Dendritic cell treated with granulocyte-macrophage colony-stimulating factor and Interleukin-4, amounts not matched to agents 40 ng/mL and 50 ng/mL, for 4 days (primary cell): ENCODE measurements around the gene IL3.

Experiments
- H3K27ac Mint-ChIP-seq: one replicate; pipeline ENCODE4 v1.8.0; 2022; ENCODE audit warnings: mild to moderate bottlenecking, mixed read lengths
- H3K27me3 Mint-ChIP-seq: one replicate; pipeline ENCODE4 v1.8.0; 2022; ENCODE audit warnings: mild to moderate bottlenecking, mixed read lengths
- H3K36me3 Mint-ChIP-seq: one replicate; pipeline ENCODE4 v1.8.0; 2022; ENCODE audit warnings: low read depth, mixed read lengths
- H3K4me1 Mint-ChIP-seq: one replicate; pipeline ENCODE4 v1.8.0; 2022; ENCODE audit warnings: low read depth, mixed read lengths
- H3K4me3 Mint-ChIP-seq: one replicate; pipeline ENCODE4 v1.8.0; 2022; ENCODE audit warnings: mild to moderate bottlenecking, moderate library complexity, mixed read lengths
- H3K9me3 Mint-ChIP-seq: one replicate; pipeline ENCODE4 v1.8.0; 2022; ENCODE audit warnings: mixed read lengths
- intact Hi-C: fragments of 100-400 bp; cut with micrococcal nuclease; formaldehyde crosslinking; loops from one replicate; pipeline ENCODE4 v1.15.0; 2022

IL3 gene

DNA sequence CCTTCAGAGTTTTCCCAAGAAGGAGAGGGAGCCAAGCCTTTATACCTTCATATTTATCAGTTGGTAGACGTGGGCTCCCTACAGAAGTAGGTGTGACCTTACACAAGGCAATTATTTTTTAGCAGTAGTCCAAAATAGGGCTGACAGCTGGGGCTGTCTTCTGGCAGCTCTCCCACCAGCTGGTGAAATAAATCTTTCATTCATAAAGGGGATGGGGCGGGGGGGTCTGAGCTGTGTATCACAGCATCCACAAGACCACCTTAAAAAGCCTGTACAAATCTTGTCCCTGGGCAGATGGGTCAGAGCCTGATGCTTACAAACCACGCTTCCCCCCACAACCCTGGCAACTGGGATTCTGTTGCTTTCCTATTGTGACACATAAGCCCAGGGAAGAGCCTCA is 32.8 kb downstream of the IL3 start:
- H3K27ac Mint-ChIP-seq, result no peak overlapping the region
- peaks cover 21% of the 10 kb centered on the region for H3K4me1 Mint-ChIP-seq
- no peaks in the 10 kb centered on the region for H3K36me3 Mint-ChIP-seq
- intact Hi-C loops, result no loop called here
- no peak overlapping the region for H3K4me3 Mint-ChIP-seq
- H3K9me3 Mint-ChIP-seq, result no peaks in the 10 kb centered on the region
- peaks cover 39% of the 10 kb centered on the region for H3K27me3 Mint-ChIP-seq

DNA sequence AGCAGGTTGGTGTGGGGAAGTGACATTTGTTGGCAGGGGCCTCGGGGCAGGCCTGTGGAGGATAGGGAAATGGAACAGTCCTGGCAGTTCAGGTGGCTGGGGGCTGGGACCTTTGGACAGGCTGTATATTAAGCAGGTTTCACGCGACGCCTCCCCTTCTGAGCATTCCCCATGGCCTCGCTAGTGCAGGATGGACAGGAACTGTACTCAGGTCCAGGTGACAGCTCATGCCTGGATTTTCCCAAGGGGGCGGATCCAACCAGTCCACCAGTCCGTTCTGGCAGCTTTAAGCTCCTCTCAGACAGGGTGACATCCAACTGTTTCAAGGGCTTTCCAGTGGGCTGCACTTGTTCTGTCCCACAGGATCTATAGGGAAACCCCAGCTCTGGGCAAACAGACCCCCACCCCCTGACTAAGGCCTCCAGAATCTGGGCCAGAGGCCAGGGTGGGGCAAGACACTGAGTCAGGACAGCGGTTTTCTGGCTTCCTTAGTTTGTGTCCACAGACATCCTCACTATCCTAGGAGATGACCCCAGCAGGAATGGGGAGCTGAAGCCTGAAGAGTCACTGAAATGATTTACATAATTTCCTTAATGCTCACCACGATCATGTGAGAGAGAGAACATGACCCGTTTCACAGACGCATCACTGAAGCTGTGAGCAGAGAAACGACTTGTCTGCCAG is 34.1 kb downstream of the IL3 start:
- Mint-ChIP-seq H3K4me3 (no peak overlapping the region), H3K9me3 (no peaks in the 10 kb centered on the region), H3K27me3 (peaks cover 39% of the 10 kb centered on the region), H3K4me1 (peaks cover 24% of the 10 kb centered on the region), H3K27ac (no peak overlapping the region), H3K36me3 (no peaks in the 10 kb centered on the region)
- intact Hi-C loops, result no loop called here

DNA sequence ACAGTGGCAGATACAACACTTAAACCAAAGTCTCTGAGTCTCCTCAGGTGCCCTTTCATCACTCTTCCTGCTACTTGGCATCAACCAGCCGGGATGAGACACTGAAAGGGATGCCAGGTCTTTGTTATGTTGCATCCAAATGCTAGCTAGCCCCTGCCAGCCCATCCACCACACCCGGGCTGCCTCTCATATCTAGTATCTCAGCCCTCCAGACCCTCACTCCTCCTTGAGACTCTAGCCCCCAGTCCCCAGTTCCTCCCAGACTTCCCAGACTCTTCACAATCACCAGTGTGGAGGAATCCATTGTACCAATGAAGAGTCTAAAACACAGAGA is 34.6 kb downstream of the IL3 start:
- no peaks in the 10 kb centered on the region for H3K36me3 Mint-ChIP-seq
- intact Hi-C loops, result no loop called here
- no peak overlapping the region for H3K27ac Mint-ChIP-seq
- H3K4me3 Mint-ChIP-seq, result no peak overlapping the region
- H3K9me3 Mint-ChIP-seq, result no peaks in the 10 kb centered on the region
- peaks cover 44% of the 10 kb centered on the region for H3K27me3 Mint-ChIP-seq
- H3K4me1 Mint-ChIP-seq, result peaks cover 29% of the 10 kb centered on the region

DNA sequence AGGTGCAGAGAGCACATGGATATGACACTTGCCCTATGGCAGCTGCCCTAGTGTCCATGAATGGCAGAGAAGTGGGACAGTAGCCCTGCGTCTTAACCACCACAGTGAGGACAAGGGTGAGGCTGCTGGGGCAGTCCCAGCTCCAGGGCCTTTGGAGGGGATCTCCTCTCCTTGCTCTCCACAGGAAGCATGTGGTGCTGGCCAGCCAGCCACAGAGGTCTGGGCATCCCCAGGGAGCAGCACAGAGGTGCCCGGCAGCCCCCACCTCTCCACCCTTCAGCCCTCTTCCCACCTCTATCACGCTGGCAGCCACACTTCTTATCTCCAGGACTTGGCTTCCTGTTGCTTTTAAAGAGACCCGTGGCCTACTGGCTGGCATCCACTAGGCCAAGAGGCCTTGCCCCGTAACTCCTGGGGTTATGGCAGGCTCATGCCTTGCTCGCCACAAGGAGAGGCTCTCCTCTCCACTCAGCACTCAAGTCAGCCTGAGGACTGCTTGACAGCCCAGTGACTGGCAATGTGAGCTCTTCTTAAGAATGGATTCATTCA is 35.0 kb downstream of the IL3 start:
- intact Hi-C loops, result no loop called here
- H3K27ac Mint-ChIP-seq, result no peak overlapping the region
- H3K4me1 Mint-ChIP-seq, result peaks cover 31% of the 10 kb centered on the region
- H3K36me3 Mint-ChIP-seq, result no peaks in the 10 kb centered on the region
- H3K27me3 Mint-ChIP-seq, result peaks cover 47% of the 10 kb centered on the region
- H3K9me3 Mint-ChIP-seq, result no peaks in the 10 kb centered on the region
- no peak overlapping the region for H3K4me3 Mint-ChIP-seq

DNA sequence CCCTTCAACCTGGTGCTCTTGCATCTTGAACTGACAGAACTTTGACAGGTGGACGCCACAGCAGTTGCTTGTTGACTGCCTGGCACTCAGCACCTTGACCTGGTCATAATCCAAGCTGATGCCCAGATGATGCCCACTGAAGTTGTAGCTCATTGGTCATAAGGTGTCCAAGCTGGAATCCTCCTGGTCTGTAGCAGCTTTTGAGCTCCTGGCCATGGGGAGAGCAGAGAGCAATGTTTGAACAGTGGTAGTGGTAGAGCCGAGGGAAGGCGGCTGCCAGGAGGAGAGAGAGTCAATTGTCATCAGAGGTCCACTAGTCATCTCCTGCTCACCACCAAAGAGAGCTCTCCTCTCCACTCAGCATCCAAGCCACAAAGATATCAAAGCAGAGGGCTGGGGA is 36.4 kb downstream of the IL3 start:
- Mint-ChIP-seq H3K4me3 (no peak overlapping the region), H3K36me3 (no peaks in the 10 kb centered on the region), H3K9me3 (no peaks in the 10 kb centered on the region), H3K4me1 (peaks cover 37% of the 10 kb centered on the region), H3K27me3 (peaks cover 53% of the 10 kb centered on the region), H3K27ac (no peak overlapping the region)
- intact Hi-C loops, result no loop called here

DNA sequence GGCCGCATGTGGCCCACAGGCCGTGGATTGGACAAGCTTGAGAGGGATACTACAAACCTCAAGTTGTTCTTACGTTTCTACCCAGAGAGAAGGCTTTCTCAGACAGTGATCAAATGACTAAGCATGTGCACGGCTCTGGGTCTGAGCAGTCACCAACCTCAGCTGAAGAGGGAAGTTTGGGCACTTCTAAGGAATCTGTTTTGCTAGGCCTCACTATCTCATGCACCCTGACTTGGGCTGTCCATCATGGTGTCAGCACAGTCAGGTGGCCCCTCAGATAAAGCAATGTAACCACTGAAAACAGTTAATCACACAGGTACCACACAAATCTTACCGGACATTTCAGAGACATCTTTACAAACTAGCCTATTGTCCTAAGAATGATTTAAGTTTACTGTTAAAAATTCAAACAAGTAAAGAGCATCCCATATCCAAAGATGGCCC is 37.7 kb downstream of the IL3 start:
- Mint-ChIP-seq H3K36me3 (no peaks in the 10 kb centered on the region), H3K4me3 (no peak overlapping the region), H3K9me3 (no peaks in the 10 kb centered on the region), H3K4me1 (peaks cover 48% of the 10 kb centered on the region), H3K27me3 (peaks cover 58% of the 10 kb centered on the region), H3K27ac (no peak overlapping the region)
- intact Hi-C loops, result no loop called here

DNA sequence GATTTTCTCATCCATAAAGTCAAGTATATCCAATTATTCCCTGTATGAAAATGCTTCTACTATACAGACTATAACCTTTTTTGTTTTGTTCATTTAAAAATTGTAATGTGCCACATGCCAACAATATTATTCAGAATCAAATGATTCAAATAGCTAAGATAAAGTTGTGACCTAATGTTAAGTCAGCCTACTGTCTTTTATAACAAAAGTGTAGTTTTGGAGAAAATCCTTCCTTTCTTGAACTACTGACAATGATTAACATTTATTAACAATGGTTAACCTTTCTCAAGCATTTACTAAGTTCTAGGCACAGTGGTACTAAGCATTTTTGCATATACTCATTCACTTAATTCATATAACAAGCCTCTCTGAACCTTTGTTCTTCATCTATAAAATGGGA is 38.2 kb downstream of the IL3 start:
- H3K4me3 Mint-ChIP-seq, result no peak overlapping the region
- H3K4me1 Mint-ChIP-seq, result peaks cover 52% of the 10 kb centered on the region
- peaks cover 55% of the 10 kb centered on the region for H3K27me3 Mint-ChIP-seq
- intact Hi-C loops, result no loop called here
- H3K9me3 Mint-ChIP-seq, result no peaks in the 10 kb centered on the region
- no peaks in the 10 kb centered on the region for H3K36me3 Mint-ChIP-seq
- H3K27ac Mint-ChIP-seq, result no peak overlapping the region

DNA sequence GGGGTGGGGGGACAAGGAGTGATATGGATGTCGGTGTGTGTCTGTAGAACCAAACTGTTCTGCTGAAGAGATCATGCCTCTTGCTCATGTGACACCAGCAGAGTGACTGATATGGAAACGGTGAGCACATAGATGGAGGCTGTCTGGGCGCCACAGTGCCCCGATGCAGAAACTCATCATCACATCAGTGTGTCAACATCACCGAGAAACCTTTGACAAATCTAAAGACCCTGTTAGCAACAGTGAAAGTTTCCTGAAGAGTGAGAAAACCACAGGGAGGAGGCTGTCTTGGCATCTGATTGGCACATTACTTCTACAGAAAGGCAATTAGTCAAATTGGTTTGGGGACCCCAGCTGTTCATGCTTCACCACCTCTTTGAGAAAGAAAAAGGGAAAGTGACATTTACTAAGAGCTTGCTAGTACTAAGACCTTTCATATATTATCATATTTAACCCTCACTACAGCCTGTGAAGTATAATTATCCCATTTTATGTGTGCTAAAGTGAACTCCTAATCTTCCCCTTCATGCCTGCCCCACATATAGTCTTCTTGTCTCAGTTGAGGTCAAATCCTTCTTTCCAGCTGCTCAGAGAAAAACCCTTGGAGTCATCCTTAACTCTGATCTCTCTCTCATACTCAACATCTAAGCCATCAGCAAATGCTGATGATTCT is 38.8 kb downstream of the IL3 start:
- peaks cover 53% of the 10 kb centered on the region for H3K4me1 Mint-ChIP-seq
- no peak overlapping the region for H3K27ac Mint-ChIP-seq
- H3K9me3 Mint-ChIP-seq, result no peaks in the 10 kb centered on the region
- H3K27me3 Mint-ChIP-seq, result peaks cover 51% of the 10 kb centered on the region
- intact Hi-C loops, result no loop called here
- H3K4me3 Mint-ChIP-seq, result no peak overlapping the region
- H3K36me3 Mint-ChIP-seq, result no peaks in the 10 kb centered on the region

DNA sequence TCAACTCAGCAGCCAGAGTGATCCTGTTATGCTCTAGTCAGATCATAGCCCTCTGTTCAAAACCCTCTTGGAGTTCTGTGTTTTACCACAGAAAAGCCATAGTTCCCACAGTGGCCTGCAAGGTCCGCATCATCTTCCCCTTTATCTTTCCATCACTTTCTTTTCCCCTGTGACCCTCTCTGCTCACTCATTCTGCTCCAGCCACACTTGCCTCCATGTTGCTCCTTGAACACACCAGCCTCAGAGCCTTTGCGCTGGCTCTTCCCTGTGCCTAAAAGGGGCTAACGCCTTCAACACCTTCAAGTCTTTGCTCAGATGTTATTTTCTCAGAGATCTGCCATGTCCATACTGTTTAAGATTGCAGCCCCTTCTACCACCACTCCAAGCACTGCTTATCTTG is 39.5 kb downstream of the IL3 start:
- no peaks in the 10 kb centered on the region for H3K36me3 Mint-ChIP-seq
- H3K9me3 Mint-ChIP-seq, result no peaks in the 10 kb centered on the region
- peaks cover 48% of the 10 kb centered on the region for H3K4me1 Mint-ChIP-seq
- H3K27ac Mint-ChIP-seq, result no peak overlapping the region
- H3K27me3 Mint-ChIP-seq, result peaks cover 54% of the 10 kb centered on the region
- H3K4me3 Mint-ChIP-seq, result no peak overlapping the region
- intact Hi-C loops, result no loop called here

DNA sequence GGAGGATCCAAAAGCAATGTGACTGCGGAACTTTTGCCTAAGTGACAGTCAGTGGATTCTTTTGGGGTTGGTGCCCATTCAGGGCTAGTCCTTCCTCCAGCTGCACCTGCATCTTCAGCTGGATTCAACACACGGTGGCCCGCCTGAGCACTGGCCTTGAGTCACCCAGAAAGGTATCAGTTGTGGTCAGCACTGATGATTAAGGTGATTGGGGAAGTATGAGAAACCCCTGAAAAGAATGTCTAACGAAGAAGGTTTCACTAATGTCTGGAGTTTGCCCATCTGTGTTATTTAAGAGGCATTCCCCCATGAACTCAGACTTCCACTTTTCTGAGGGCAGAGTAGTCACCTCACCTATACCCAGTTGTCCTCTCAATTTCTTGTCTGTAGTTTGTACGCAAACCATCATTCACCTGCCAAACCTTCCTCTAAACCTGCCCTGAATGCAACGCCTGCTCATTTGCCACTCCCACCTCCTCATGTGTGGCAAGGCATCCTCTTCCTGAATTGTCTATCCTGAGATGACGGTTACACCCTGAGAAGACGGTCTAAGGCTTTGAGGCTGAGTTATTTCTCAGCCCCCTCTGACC is 40.3 kb downstream of the IL3 start:
- Mint-ChIP-seq H3K36me3 (no peaks in the 10 kb centered on the region), H3K27me3 (peaks cover 52% of the 10 kb centered on the region), H3K9me3 (no peaks in the 10 kb centered on the region), H3K27ac (no peak overlapping the region), H3K4me1 (peaks cover 39% of the 10 kb centered on the region), H3K4me3 (no peak overlapping the region)
- intact Hi-C loops, result no loop called here

DNA sequence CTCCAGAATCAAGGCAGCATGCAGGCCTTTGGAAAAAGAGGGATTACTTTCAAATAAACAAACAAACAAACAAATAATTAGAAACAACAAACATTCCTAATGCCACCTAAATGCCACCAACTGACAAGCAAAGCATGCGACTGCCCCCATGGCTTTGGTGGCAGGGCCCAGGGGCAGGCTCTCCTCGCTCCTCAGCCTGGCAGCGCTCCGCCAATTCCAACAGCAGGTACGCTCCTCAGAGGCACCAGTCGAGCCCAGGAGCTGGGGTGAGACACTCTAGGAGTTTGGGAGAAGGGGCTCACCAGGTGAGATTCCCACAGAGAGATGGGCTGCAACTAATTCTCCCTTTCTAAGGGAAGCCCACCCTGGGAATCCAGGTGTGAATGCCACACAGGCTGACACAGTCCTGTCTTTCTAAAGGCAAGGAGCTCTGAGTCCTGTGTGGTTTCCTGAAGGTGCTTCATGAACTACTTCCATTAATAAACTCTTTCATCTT is 41.0 kb downstream of the IL3 start:
- Mint-ChIP-seq H3K4me1 (peaks cover 39% of the 10 kb centered on the region), H3K27ac (no peak overlapping the region), H3K27me3 (peaks cover 50% of the 10 kb centered on the region), H3K4me3 (no peak overlapping the region), H3K36me3 (no peaks in the 10 kb centered on the region), H3K9me3 (no peaks in the 10 kb centered on the region)
- intact Hi-C loops, result no loop called here

DNA sequence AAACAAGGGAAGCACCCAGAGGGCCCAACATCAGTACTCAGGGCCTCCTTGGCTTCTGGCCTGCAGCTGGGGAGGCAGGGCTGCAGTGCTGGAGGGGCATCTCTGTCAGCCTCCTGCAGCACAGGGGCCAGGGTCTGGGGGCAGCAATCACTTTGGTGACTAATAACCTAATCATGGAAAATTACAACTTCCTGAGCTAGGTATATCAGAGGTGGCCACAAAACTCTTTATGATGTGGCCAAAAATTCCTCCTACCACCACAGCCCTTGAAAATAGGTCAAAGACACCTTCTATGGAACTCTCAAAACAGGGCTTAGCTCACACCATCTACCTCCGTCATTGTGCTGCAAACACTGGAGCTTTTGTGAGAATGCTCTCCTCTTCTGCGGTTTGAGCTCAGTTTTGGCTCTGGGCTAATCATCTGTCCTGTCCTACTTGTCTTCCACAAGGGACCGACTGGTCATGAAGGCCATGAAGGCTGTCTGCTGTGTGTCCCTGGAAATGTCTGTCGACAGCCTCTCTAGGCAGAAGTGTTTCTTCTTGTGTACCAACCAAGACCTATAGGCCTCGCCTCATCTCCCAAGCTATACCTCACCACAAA is 41.7 kb downstream of the IL3 start:
- Mint-ChIP-seq H3K36me3 (no peaks in the 10 kb centered on the region), H3K4me3 (no peak overlapping the region), H3K27ac (peak overlapping the region; percentile 25), H3K4me1 (peaks cover 39% of the 10 kb centered on the region), H3K27me3 (peaks cover 50% of the 10 kb centered on the region), H3K9me3 (no peaks in the 10 kb centered on the region)
- intact Hi-C loops, result no loop called here

DNA sequence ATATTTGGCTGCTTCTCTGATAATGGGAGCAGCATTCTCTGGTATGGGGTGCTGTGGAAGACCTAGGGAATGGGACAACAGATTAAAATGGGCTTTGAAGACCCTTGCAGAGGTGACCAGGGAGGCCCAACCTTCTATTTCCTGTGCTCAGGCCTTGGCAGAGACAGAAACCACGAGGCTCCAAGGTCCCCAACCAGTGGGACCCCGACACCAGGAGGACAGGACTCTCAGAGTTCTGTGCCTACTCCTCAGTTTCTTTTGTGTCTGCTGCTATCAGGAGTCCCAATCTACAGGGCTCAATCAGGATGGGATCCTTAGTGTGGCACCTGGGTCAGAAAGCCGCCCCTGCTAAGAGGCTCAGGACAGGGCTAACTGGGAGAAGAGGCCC is 42.5 kb downstream of the IL3 start:
- Mint-ChIP-seq H3K4me3 (no peak overlapping the region), H3K27me3 (peaks cover 55% of the 10 kb centered on the region), H3K9me3 (no peaks in the 10 kb centered on the region), H3K4me1 (peaks cover 39% of the 10 kb centered on the region), H3K27ac (peak overlapping the region; percentile 25), H3K36me3 (no peaks in the 10 kb centered on the region)
- intact Hi-C loops, result no loop called here

DNA sequence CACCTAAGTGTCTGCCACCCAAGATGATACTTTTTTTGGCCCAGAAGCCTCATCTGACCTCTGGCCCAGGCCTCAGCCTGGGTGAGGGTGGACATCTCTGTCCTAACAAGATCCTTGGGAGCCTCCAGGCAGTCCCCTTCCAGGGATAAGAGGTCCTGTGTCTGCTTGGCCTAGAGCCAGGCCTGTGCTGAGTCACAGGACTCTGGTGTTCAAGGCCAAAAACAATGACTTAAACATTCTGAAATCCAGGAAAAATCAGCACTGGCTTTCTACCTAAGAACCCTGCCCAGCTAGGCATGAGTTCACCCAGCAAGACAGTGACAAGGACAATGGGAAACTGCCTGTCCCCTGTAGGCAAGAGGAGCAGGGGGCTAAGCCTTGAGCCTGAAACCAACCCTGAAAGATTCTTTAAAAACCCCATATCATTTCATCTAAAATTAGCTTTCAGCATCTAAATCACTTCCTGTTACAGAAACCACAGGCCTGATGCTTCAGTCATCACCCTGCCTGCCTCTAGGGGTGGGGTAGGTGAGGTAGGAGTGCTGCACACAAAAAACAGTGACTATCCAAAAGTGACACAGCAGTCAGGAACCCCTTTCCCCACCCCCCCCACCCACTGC is 43.0 kb downstream of the IL3 start:
- Mint-ChIP-seq H3K27me3 (peaks cover 56% of the 10 kb centered on the region), H3K4me3 (no peak overlapping the region), H3K36me3 (no peaks in the 10 kb centered on the region), H3K27ac (peak overlapping the region; percentile 25), H3K4me1 (peaks cover 39% of the 10 kb centered on the region), H3K9me3 (no peaks in the 10 kb centered on the region)
- intact Hi-C loops, result no loop called here
